GM20000 (cell line): ENCODE measurements around the gene MORC1.
A peak's percentile ranks its signal among the peaks of the same experiment; 100 is the strongest.

ENCODE experiments used
- DNase-seq: peaks from one replicate; pipeline ENCODE4 v3.0.0; 2012; ENCODE audit warnings: low spot score
- TF ChIP-seq, protein P1 (sequence below): IDR thresholded peaks from 2 replicates; pipeline ENCODE4 v1.5.1; 2012; ENCODE audit warnings: mild to moderate bottlenecking, control low read depth; ENCODE audit errors: extremely low read depth, missing control alignments

MORC1 gene

DNA sequence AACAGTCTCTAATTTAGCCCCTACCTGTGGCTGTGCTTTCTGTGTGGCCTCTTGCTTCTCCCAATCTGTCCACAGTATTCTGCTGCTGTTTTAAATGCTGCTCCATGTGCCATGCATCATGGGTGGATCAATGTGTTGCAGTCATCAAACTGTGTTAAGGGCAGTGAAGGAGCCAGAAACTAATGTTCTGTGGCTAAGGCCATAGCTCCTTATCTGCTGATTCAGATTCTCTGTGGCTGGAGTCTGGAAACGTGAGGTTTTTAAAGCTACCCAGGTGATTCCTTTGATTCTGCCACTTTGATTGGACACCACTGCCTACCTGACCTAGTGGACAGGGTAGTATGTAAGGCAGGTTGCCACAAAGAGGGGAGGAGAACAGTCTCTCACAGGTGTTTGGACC lies 44.8 kb downstream of the MORC1 start:
- no peak for DNase-seq
- TF ChIP-seq, protein P1, sequence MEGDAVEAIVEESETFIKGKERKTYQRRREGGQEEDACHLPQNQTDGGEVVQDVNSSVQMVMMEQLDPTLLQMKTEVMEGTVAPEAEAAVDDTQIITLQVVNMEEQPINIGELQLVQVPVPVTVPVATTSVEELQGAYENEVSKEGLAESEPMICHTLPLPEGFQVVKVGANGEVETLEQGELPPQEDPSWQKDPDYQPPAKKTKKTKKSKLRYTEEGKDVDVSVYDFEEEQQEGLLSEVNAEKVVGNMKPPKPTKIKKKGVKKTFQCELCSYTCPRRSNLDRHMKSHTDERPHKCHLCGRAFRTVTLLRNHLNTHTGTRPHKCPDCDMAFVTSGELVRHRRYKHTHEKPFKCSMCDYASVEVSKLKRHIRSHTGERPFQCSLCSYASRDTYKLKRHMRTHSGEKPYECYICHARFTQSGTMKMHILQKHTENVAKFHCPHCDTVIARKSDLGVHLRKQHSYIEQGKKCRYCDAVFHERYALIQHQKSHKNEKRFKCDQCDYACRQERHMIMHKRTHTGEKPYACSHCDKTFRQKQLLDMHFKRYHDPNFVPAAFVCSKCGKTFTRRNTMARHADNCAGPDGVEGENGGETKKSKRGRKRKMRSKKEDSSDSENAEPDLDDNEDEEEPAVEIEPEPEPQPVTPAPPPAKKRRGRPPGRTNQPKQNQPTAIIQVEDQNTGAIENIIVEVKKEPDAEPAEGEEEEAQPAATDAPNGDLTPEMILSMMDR = no peak

DNA sequence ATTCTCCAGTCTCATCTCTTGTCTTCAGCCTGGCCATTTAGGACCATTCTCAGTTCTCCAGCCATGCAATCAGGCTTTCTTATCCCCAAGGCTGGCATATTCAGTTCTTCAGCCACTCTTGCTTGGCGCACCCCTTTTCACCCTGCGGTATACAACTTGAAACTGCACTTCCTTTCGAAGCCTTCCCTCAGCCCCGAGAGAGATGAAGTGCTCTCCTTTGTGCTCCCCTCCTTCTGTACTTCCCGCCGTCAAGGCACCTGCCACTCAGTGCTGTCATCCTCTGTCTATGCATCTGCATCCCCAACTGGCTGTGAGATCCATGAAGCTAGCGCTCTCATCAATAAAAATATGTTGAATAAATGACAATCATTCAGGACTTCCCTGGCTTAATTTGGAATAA lies 45.7 kb downstream of the MORC1 start:
- DNase-seq = peak; percentile 7
- TF ChIP-seq, protein P1 = no peak

DNA sequence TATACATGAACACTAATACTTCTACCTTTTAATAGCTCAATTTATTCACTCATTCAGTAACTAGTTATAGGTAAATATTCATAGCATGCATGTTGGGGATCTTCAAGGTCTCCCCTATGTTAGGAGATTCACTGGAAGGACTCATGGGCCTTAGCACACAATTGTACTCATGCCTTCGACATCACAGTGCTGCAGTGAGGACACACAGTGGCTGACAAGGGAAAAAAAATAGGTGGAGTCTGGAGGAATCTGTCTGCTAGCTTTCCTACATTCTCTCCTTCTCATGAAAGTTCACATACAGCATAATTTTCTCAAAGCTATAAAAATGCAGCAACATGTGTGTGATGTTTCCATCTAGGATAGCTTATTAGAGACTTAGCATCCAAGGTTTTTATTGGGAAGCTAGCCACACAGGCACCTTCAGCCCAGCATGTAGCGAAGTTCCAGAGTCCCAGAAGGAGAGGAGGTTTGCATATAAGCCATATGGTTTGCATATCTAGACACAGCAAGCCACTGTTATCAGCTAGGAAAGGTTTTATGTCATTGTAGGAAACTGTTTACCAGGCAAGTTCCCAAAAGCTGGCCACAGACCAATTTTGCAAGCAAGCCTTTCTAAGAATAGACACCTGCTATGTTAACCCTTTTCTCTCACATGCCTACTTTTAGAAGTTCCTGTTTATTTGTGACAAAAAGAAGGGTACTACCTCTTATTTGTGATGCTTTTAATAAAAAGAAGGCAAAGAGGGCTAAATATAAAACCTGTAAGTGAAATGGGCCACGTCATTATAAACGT lies 46.4 kb downstream of the MORC1 start:
- DNase-seq = no peak
- TF ChIP-seq, protein P1 = no peak

DNA sequence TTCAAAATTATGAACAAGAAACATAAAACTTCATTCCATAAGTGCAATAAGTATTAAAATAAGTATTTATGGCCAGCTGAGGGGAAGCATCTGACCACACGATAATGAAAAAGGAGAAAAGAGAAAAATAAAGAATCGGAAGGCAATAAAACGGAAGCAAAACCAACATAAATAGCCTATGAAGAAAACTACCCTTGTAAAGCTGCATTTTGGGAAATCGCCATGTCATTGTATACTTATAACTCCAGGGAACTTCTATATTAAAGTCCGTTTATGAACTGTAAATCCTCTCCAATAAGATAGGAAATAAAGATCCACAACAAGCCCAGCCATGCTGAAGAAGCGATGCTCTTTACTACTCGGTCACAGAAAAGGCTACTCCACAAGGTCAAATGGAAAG lies 47.7 kb downstream of the MORC1 start:
- TF ChIP-seq, protein P1 = no peak
- DNase-seq = no peak

DNA sequence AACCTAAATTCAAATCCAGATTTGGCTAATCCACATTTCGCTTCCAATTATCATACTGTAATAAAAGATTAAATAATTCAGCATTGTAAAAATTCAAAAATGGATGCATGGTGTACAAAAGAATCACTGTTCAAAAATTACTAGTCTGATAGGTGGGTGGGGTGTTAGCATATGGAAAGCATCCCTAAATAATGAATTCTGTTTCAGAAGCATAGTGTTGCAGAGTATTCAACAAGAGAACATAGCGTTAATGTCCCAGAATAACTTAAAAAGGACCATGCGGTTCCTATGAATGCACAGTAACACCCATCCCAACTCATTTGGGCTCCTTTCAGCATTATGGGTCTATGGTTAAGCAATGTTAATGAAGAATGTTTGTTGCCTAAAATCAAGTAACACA lies 51.1 kb downstream of the MORC1 start:
- no peak for DNase-seq
- TF ChIP-seq, protein P1 = no peak

DNA sequence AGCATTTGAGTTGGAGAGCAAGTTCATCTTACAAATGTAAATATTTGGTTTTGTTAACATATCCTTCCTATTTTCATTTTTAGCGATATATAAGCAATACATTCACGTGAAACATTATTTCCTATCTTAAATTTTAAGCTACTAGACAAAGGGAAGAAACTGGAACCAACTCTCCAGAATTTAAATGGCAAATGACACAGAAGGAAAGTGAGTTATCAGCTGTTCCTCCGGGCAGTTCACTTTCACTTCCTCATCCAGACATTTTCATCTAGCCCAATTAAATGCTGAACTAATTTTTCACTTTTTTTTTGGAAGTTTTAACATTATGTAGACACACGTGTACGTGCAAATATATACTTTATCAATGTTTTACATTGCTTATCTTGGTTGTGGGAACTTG lies 58.7 kb downstream of the MORC1 start:
- TF ChIP-seq, protein P1 = no peak
- no peak for DNase-seq

DNA sequence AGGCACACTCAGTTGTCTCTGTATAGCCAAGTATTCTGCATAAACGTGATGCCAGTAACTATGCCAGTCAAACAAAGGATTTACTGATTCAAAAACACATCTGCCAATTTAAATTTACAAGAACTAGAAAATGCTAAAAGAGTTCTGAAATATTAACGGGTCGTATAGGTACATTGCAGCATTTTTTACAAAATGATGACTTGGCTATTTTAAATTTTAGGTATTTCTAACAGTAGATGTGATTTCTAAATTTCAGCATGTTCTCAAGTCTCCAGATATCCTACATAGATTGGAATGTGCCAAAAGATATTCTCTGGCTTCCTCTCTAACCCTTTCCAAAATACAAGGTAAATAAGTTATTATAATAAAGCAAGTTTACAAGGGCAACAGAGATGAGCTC lies 60.3 kb downstream of the MORC1 start:
- TF ChIP-seq, protein P1 = no peak
- no peak for DNase-seq
